Smooth muscle cell (in vitro differentiated cells): Measurements from ENCODE around the gene OLFM1. TPM values are rescaled to one million over a fixed set of nuclear protein-coding genes. Genes with fewer than 3 reads are reported as not detected.

Experiments
- DNase-seq: peaks from one replicate; lab custom pipeline; 2025; ENCODE audit not compliant: unreplicated experiment; lab: John Stamatoyannopoulos, UW
- H2AFZ ChIP-seq: fragments of 200-600 bp; sonication (generic); 2 replicates; pipeline ENCODE4 v1.6.0; 2016; ENCODE audit warnings: antibody characterized with exemption, low read depth, mild to moderate bottlenecking
- H3F3A ChIP-seq: fragments of 200-600 bp; sonication (generic); 2 replicates; pipeline ENCODE4 v1.6.0; 2017; ENCODE audit warnings: antibody characterized with exemption, low read depth
- H3K27ac ChIP-seq: fragments of 200-600 bp; sonication (generic); 2 replicates; pipeline ENCODE4 v1.5.1; 2016; ENCODE audit warnings: low read depth, mild to moderate bottlenecking
- H3K27me3 ChIP-seq: fragments of 200-600 bp; sonication (generic); 2 replicates; pipeline ENCODE4 v1.6.1; 2016; ENCODE audit warnings: low read depth, mild to moderate bottlenecking
- H3K36me3 ChIP-seq: fragments of 200-600 bp; sonication (generic); 2 replicates; pipeline ENCODE4 v1.5.1; 2016; ENCODE audit warnings: low read depth
- H3K4me1 ChIP-seq: fragments of 200-600 bp; sonication (generic); 2 replicates; pipeline ENCODE4 v1.5.1; 2016; ENCODE audit warnings: low read depth
- H3K4me2 ChIP-seq: fragments of 200-600 bp; sonication (generic); 2 replicates; pipeline ENCODE4 v1.6.0; 2016; ENCODE audit warnings: mild to moderate bottlenecking
- H3K4me3 ChIP-seq: fragments of 200-600 bp; sonication (generic); 2 replicates; pipeline ENCODE4 v1.5.1; 2016; ENCODE audit warnings: mild to moderate bottlenecking
- H3K79me2 ChIP-seq: fragments of 200-600 bp; sonication (generic); 2 replicates; pipeline ENCODE4 v1.6.0; 2016; ENCODE audit warnings: low read depth, mild to moderate bottlenecking
- H3K9ac ChIP-seq: fragments of 200-600 bp; sonication (generic); 2 replicates; pipeline ENCODE4 v1.6.0; 2016; ENCODE audit warnings: low read depth
- H3K9me3 ChIP-seq: fragments of 200-600 bp; sonication (generic); replicated peaks from 2 replicates; pipeline ENCODE4 v1.5.1; 2016; ENCODE audit warnings: low read depth
- H4K20me1 ChIP-seq: fragments of 200-600 bp; sonication (generic); 2 replicates; pipeline ENCODE4 v1.6.0; 2016; ENCODE audit warnings: low read depth
- CTCF ChIP-seq: fragments of 200-600 bp; sonication (generic); IDR thresholded peaks from 2 replicates; pipeline ENCODE4 v1.5.1; 2017; ENCODE audit warnings: borderline replicate concordance, mild to moderate bottlenecking, antibody characterized with exemption; ENCODE audit not compliant: insufficient read depth, poor library complexity, severe bottlenecking
- WGBS: methylation state at CpG from one replicate; pipeline ENCODE4 v1.1.7; 2016; ENCODE audit warnings: low lambda C conversion rate; 5-methylcytosine and 5-hydroxymethylcytosine counted together
- polyA plus RNA-seq: library from polyadenylated mRNA; unstranded; fragments of >200 nt; fragmentation: Nextera tagmentation; extraction: Ambion mirVana; gene quantifications from 2 replicates; pipeline ENCODE4 v1.2.1, GENCODE V29; 2016
- total RNA-seq: library from RNA; depleted of rRNA; stranded (reverse); fragments of >200 nt; gene quantifications from 2 replicates; pipeline ENCODE4 v1.2.3, GENCODE V29; 2014

OLFM1 gene
- total and polyA plus RNA-seq, 2 experiments from 2014 or later: 4.5 to 11.0 TPM

- Histone ChIP-seq H3K4me2 (no peak overlapping the region), H3K4me1 (peaks cover 4% of the 10 kb centered on the region), H3K9me3 (no peaks in the 10 kb centered on the region), H3K27me3 (no peaks in the 10 kb centered on the region), H3K79me2 (no peaks in the 10 kb centered on the region), H3K4me3 (no peak overlapping the region), H3K36me3 (no peaks in the 10 kb centered on the region), H3K27ac (no peak overlapping the region), H4K20me1 (no peaks in the 10 kb centered on the region), H3F3A (no peaks in the 10 kb centered on the region), H3K9ac (no peak overlapping the region), H2AFZ (no peak overlapping the region)
- DNase-seq: no peak
- TF ChIP-seq CTCF: no peak
- 42% methylated on average over 10 of the region's 10 CpGs for WGBS
These were observed 20.2 kb downstream of the OLFM1 start for GRCh38 chr9:135107581-135108235.

DNA sequence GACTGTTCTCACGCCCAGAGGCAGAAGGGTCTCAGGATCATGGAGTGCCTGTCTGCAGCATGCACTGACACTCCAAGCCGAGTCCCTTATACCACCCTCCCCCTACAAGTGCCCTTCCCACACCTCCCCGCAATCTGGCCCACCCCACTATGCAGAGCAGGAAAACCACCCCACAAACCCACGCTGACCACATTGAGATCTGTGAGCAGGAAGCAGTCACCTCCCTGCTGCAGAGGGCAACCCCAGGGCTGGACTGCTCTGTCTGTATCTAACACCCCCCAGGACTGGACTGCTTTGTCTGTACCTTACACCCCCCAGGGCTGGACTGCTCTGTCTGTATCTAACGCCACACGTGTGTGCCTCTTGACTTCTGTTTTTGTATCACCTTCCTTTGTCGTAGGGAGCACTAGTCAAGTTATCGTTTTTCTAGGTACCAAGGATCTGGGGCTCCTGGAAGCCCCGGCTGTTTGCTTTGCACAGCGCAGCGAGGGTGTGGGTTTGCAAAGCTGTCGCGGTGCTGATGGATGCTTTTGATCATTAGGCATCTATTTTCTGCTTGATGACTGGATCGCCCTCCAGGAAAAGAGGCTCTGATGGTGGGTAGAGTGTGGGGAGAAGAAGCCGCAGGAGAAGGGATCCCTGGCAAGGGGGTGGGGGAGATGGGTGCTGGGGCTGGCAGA is 21.5 kb downstream of the OLFM1 start:
- H3K9me3 ChIP-seq: no peaks in the 10 kb centered on the region

GRCh38 chr9:135109650-135110049 is 22.2 kb downstream of the OLFM1 start:
- Histone ChIP-seq H3F3A (no peaks in the 10 kb centered on the region), H3K27me3 (no peaks in the 10 kb centered on the region), H3K4me3 (no peak overlapping the region), H3K4me2 (no peak overlapping the region), H3K79me2 (no peaks in the 10 kb centered on the region), H3K36me3 (no peaks in the 10 kb centered on the region), H4K20me1 (no peaks in the 10 kb centered on the region), H3K27ac (no peak overlapping the region), H3K4me1 (peaks cover 4% of the 10 kb centered on the region), H3K9ac (no peak overlapping the region), H3K9me3 (no peaks in the 10 kb centered on the region), H2AFZ (no peak overlapping the region)
- no peak for TF ChIP-seq CTCF
- no peak for DNase-seq
- WGBS: 91% methylated on average over 8 of the region's 8 CpGs

More for the DNA sequence above, 21.5 kb downstream of the OLFM1 start:
- Histone ChIP-seq H3K79me2 (no peaks in the 10 kb centered on the region), H3K27ac (no peak overlapping the region), H3K4me2 (no peak overlapping the region), H4K20me1 (no peaks in the 10 kb centered on the region), H3K4me3 (no peak overlapping the region), H3K36me3 (no peaks in the 10 kb centered on the region), H2AFZ (no peak overlapping the region), H3K9ac (no peak overlapping the region), H3F3A (no peaks in the 10 kb centered on the region), H3K27me3 (no peaks in the 10 kb centered on the region), H3K4me1 (peaks cover 4% of the 10 kb centered on the region)
- 92% methylated on average over 14 of the region's 15 CpGs for WGBS
- no peak for DNase-seq
- no peak for TF ChIP-seq CTCF
